Left cardiac atrium (tissue), 4 donors: ENCODE data around the gene GFRA4. TPM values are rescaled to one million over a fixed set of nuclear protein-coding genes. Genes with fewer than 3 reads are reported as not detected.

Experiments used
- ATAC-seq, 2 donors: fragments of 200-7000 bp; cut with Tn5 transposase; one replicate each; pipeline ENCODE4 v1.9.1; 2020; ENCODE audit warnings: mild to moderate bottlenecking in 2 of 2, moderate library complexity in 2 of 2
- DNase-seq: peaks from one replicate; pipeline ENCODE4 v3.0.0-alpha.2; 2020
- intact Hi-C, 2 donors: fragments of 100-400 bp; cut with DNase I; formaldehyde crosslinking; loops; one replicate each; pipeline versions ENCODE4 v1.14.1 to v1.15.1; 2022 to 2023
- total RNA-seq, 2 donors: library from RNA; stranded (reverse); fragmentation: NEBNext Ultra II Directional; extraction: Animal tissue kit (Norgen Biotek cat#: 25700); gene quantifications; one replicate each; pipeline ENCODE4 v1.2.1, GENCODE V29; 2021
- donor health status: DM: no; HTN: yes; CAD: no.
- donor health status: DM: no; HTN: yes; CAD: no; lungs with severe emphysema.
- donor health status: DM: yes; HTN: yes; CAD: no.
- donor health status: Dilated cardiomyopathy.

Gene GFRA4
- total RNA-seq, 2 donors from 2014 or later, result not detected

- intact Hi-C loops, result no loop called here
- ATAC-seq, result no peak
Observed at GRCh38 chr20:3660262-3661059, 2.7 kb downstream of the GFRA4 start.

GRCh38 chr20:3659492-3660261 lies 3.5 kb downstream of the GFRA4 start:
- DNase-seq (no peak), ATAC-seq (no peak)
- intact Hi-C loops, result no loop called here

More at GRCh38 chr20:3660262-3661059, 2.7 kb downstream of the GFRA4 start:
- no peak for DNase-seq

- intact Hi-C loops, result no loop called here
- ATAC-seq (no peak), DNase-seq (no peak)
Observed at GRCh38 chr20:3658716-3659491, 4.3 kb downstream of the GFRA4 start.

- ATAC-seq (no peak), DNase-seq (no peak)
- intact Hi-C loops, result no loop called here
Observed at GRCh38 chr20:3658019-3658715, 5.0 kb downstream of the GFRA4 start.

GRCh38 chr20:3655131-3655405 lies 8.1 kb downstream of the GFRA4 start:
- intact Hi-C loops, result no loop called here

GRCh38 chr20:3654326-3655130 lies 8.7 kb downstream of the GFRA4 start:
- intact Hi-C loops, result no loop called here
- no peak for DNase-seq
- ATAC-seq, result no peak

More at GRCh38 chr20:3655131-3655405, 8.1 kb downstream of the GFRA4 start:
- ATAC-seq (no peak), DNase-seq (no peak)

GRCh38 chr20:3653921-3654320 lies 9.3 kb downstream of the GFRA4 start:
- ATAC-seq (no peak), DNase-seq (no peak)
- intact Hi-C loops, result no loop called here

GRCh38 chr20:3652676-3653596 lies 10.3 kb downstream of the GFRA4 start:
- no peak for DNase-seq
- intact Hi-C loops, result no loop called here
- ATAC-seq, result peak in 1 of 2 donors; percentile 19

- DNase-seq, result no peak
- ATAC-seq, result no peak
Observed at GRCh38 chr20:3652221-3652620, 11.0 kb downstream of the GFRA4 start.

GRCh38 chr20:3651204-3651962 lies 11.8 kb downstream of the GFRA4 start:
- DNase-seq, result no peak
- intact Hi-C loops, result no loop called here
- ATAC-seq, result peak in 1 of 2 donors; percentile 31

More at GRCh38 chr20:3652221-3652620, 11.0 kb downstream of the GFRA4 start:
- intact Hi-C loops, result no loop called here

- intact Hi-C loops, result no loop called here
- ATAC-seq (no peak), DNase-seq (no peak)
Observed at GRCh38 chr20:3648951-3649350, 14.2 kb downstream of the GFRA4 start.

- intact Hi-C loops, result no loop called here
- no peak for ATAC-seq
- DNase-seq, result no peak
Observed at GRCh38 chr20:3647473-3647872, 15.7 kb downstream of the GFRA4 start.

- no peak for ATAC-seq
- intact Hi-C loops, result no loop called here
- DNase-seq, result no peak
Observed at GRCh38 chr20:3646651-3647050, 16.5 kb downstream of the GFRA4 start.

GRCh38 chr20:3646067-3646440 lies 17.1 kb downstream of the GFRA4 start:
- ATAC-seq (no peak), DNase-seq (no peak)
- intact Hi-C loops, result no loop called here

- no peak for ATAC-seq
- intact Hi-C loops, result no loop called here
- DNase-seq, result no peak
Observed at GRCh38 chr20:3645309-3646066, 17.7 kb downstream of the GFRA4 start.

GRCh38 chr20:3640259-3640658 lies 22.9 kb downstream of the GFRA4 start:
- intact Hi-C loops, result no loop called here
- no peak for ATAC-seq
- DNase-seq, result no peak
